Peyer's patch (tissue), 4 donors: Measurements from ENCODE around the gene CCDC57.

ENCODE experiments used
- CTCF ChIP-seq, 6 experiments: fragments of 450-650 bp in 4 of 6; fragments of 200-600 bp in 2 of 6; sonication (generic) in 1 of 6; IDR thresholded peaks; one replicate each; pipeline ENCODE4 v1.5.1; 2017 to 2019; ENCODE audit warnings: antibody characterized with exemption in 6 of 6, mild to moderate bottlenecking in 3 of 6, moderate library complexity in 1 of 6
- POLR2A ChIP-seq, 2 donors: fragments of 450-650 bp; IDR thresholded peaks; one replicate each; pipeline ENCODE4 v1.5.1; 2017; ENCODE audit warnings: antibody characterized with exemption in 2 of 2, mild to moderate bottlenecking in 2 of 2, moderate library complexity in 2 of 2

DNA sequence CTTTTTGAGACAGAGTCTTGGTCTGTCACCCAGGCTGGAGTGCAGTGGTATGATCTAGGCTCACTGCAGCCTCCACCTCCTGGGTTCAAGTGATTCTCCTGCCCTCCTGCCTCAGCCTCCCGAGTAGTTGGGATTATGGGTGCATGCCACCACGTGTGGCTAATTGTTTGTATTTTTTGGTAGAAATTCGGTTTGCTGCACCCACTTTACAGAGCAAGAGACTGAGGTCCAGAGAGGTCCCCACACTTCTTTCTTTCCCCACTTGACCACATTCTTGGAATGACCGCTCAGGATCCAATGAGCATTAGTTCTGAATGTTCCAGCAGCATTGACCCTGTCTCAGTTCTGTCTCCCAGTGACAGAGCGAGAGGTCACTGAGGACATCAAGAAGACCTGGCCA lies 10.9 kb upstream of the CCDC57 start:
- TF ChIP-seq CTCF (IDR thresholded peaks at IDR 0.05) (no peak), POLR2A (IDR thresholded peaks at IDR 0.05) (no peak)
